Colonic mucosa (tissue), 4 donors: ENCODE data around the gene MUC5B. TPM values are rescaled to one million over a fixed set of nuclear protein-coding genes. Genes with fewer than 3 reads are reported as not detected.

Source experiments
- DNase-seq: peaks from one replicate; pipeline ENCODE4 v3.0.0-alpha.2; 2020
- H3K27ac ChIP-seq: fragments of 200-600 bp; one replicate; pipeline ENCODE4 v1.8.0; 2021
- H3K27me3 ChIP-seq: fragments of 200-600 bp; one replicate; pipeline ENCODE4 v1.8.0; 2021
- H3K36me3 ChIP-seq: fragments of 200-600 bp; one replicate; pipeline ENCODE4 v1.8.0; 2021
- H3K4me1 ChIP-seq: fragments of 200-600 bp; one replicate; pipeline ENCODE4 v1.8.0; 2021; ENCODE audit warnings: mild to moderate bottlenecking
- H3K4me3 ChIP-seq: fragments of 200-600 bp; one replicate; pipeline ENCODE4 v1.8.0; 2021
- H3K9ac ChIP-seq, 2 donors: one replicate each; pipeline ENCODE4 v1.7.0; 2013; ENCODE audit warnings: control low read depth in 2 of 2, low read depth in 2 of 2, low read length in 2 of 2
- H3K9me3 ChIP-seq: fragments of 200-600 bp; one replicate; pipeline ENCODE4 v1.8.0; 2021
- intact Hi-C: fragments of 100-400 bp; cut with DNase I; formaldehyde crosslinking; loops from one replicate; pipeline ENCODE4 v1.14.1; 2022
- total RNA-seq, 2 donors: library from RNA; stranded (reverse); fragmentation: NEBNext Ultra II Directional in 1 of 2; extraction: Animal tissue kit (Norgen Biotek cat#: 25700) in 1 of 2; gene quantifications; one replicate each; pipeline ENCODE4 v1.2.1, GENCODE V29; 2021
- TF ChIP-seq, protein P1 (sequence below): fragments of 200-600 bp; IDR thresholded peaks from one replicate; pipeline ENCODE4 v1.8.0; 2022; ENCODE audit warnings: antibody characterized with exemption, mild to moderate bottlenecking
- donor health status: healthy.
- donor health status: DM: no; HTN: no; CAD: no.
- donor health status: DM: no; HTN: no; CAD: no.

The MUC5B gene
- total RNA-seq, 2 donors from 2014 or later, result 285 to 655 TPM

DNA sequence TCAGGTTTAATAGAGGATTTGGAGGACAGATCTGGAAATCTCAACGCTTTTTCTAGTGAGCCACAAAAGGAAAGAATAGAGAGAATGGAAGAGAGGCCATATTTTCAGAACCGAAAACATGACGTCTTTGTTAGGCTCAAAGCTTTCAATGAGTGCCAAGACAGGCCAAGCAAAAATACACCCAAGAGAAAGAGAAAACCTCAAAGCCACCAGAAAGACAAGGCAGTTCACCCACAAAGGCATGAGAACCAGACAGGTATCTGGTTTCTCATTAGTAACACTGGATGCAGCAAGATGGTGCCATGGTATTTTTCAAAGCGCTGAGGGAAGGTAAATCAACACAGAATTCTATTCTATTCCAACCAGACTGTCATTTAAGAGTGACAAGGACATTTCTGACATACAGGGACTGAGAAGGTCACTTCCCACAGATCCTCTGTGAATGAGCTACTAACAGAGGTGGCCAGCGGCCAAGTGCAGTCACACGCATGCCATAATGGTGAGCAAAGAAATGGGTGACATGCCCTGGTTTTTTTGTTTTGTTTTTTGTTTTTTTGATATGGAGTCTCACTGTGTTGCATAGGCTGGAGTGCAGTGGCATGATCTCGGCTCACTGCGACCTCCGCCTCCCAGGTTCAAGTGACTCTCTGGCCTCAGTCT, 44.7 kb downstream of the MUC5B start:
- Histone ChIP-seq H3K4me3 (no peak overlapping the region), H3K9me3 (no peaks in the 10 kb centered on the region), H3K27me3 (no peaks in the 10 kb centered on the region), H3K4me1 (peaks cover 3% of the 10 kb centered on the region), H3K36me3 (no peaks in the 10 kb centered on the region), H3K9ac (no peak overlapping the region), H3K27ac (no peak overlapping the region)
- intact Hi-C loops, result no loop called here
- DNase-seq, result no peak
- TF ChIP-seq, protein P1, sequence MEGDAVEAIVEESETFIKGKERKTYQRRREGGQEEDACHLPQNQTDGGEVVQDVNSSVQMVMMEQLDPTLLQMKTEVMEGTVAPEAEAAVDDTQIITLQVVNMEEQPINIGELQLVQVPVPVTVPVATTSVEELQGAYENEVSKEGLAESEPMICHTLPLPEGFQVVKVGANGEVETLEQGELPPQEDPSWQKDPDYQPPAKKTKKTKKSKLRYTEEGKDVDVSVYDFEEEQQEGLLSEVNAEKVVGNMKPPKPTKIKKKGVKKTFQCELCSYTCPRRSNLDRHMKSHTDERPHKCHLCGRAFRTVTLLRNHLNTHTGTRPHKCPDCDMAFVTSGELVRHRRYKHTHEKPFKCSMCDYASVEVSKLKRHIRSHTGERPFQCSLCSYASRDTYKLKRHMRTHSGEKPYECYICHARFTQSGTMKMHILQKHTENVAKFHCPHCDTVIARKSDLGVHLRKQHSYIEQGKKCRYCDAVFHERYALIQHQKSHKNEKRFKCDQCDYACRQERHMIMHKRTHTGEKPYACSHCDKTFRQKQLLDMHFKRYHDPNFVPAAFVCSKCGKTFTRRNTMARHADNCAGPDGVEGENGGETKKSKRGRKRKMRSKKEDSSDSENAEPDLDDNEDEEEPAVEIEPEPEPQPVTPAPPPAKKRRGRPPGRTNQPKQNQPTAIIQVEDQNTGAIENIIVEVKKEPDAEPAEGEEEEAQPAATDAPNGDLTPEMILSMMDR, result no peak

DNA sequence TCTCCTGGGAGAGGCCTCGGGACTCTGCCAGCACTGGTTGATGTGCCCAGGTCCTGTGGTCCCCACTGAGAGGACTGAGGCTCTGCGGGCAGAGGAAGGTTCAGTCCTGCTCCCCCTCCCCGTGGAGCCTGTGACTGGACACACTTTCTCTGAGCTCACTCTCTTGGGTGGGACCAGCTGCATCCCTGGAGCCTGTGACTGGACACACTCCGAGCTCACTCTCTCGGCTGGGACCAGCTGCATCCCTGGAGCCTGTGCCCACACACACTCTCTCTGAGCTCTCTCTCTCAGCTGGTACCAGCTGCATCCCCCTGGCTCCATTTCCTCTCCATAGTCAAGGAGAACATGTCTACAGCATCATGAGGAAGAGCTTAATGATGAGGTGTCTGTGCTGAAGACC, 47.1 kb downstream of the MUC5B start:
- no peaks in the 10 kb centered on the region for H3K36me3 ChIP-seq
- no peak overlapping the region for H3K9ac ChIP-seq
- H3K4me3 ChIP-seq, result no peak overlapping the region
- no peaks in the 10 kb centered on the region for H3K9me3 ChIP-seq
- H3K27me3 ChIP-seq, result no peaks in the 10 kb centered on the region
- TF ChIP-seq, protein P1, result no peak
- no peak overlapping the region for H3K27ac ChIP-seq
- intact Hi-C loops, result no loop called here
- no peaks in the 10 kb centered on the region for H3K4me1 ChIP-seq
- DNase-seq, result no peak

DNA sequence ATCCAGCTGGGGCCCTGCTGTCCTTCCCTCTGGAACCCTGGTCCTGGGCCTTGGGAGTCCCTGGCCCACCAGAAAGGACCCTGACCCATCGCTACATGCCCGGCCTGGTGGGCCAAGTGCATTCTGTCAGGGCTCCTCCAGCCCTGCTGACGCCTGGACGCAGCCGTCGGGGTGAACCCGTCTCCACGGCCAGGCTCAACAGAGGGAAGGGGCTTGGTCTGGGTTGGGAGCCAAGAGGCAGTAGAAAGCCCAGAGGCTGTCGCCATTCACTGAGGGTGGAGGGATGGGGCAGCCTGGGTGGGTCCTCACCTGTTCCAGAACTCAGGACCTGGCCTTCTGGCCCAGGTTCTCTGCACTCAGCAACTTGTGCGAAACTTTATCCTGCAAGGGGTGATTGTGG, 47.6 kb downstream of the MUC5B start:
- Histone ChIP-seq H3K9me3 (no peaks in the 10 kb centered on the region), H3K36me3 (no peaks in the 10 kb centered on the region), H3K4me3 (no peak overlapping the region), H3K27ac (no peak overlapping the region), H3K27me3 (no peaks in the 10 kb centered on the region), H3K4me1 (no peaks in the 10 kb centered on the region), H3K9ac (no peak overlapping the region)
- intact Hi-C loops, result no loop called here
- TF ChIP-seq, protein P1, result no peak
- DNase-seq, result no peak

DNA sequence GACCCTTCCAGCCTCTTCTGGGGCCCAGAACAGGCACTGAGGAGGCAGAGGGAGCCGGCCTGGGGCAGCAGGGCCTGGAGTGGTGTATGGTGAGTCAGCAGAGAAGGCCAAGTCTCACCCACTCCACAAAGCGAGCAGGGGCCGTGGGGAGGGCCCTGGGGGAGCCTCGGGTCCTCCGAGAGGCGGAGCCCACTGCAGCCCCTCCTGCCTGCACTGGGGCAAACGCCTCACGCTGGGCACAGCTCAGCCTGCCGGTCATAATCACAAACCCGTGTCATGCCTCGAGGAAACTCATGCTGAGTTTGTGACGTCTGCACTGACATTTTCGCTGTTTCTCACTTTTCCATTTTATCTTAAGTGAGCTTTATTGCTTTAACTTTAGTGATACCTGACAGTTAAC, 48.1 kb downstream of the MUC5B start:
- Histone ChIP-seq H3K27ac (no peak overlapping the region), H3K27me3 (no peaks in the 10 kb centered on the region), H3K4me3 (no peak overlapping the region), H3K36me3 (no peaks in the 10 kb centered on the region), H3K9me3 (no peaks in the 10 kb centered on the region), H3K9ac (no peak overlapping the region), H3K4me1 (no peaks in the 10 kb centered on the region)
- intact Hi-C loops, result no loop called here
- TF ChIP-seq, protein P1, result no peak
- DNase-seq, result no peak

DNA sequence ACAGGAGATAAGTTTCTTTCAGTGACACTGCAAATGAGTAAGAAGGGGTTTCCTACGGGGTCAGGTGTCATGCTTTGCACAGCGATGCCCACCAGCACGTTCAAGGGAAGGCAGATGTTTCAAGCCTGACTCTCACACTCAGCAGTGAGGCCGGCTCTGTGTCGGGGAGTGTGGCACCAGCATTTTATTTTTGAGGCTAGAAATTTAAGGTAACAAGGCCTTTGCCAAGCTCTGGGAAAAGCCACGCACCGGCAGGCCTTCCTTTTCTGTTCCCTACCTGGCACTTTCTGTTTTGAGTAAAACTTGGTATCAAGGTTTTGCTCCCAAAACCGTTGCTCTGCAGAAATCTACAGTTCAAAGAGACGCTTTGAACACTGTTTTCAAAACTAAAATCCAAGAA, 48.5 kb downstream of the MUC5B start:
- Histone ChIP-seq H3K4me3 (no peak overlapping the region), H3K4me1 (no peaks in the 10 kb centered on the region), H3K9ac (no peak overlapping the region), H3K9me3 (no peaks in the 10 kb centered on the region), H3K27me3 (no peaks in the 10 kb centered on the region), H3K27ac (no peak overlapping the region), H3K36me3 (no peaks in the 10 kb centered on the region)
- TF ChIP-seq, protein P1, result no peak
- intact Hi-C loops, result no loop called here
- no peak for DNase-seq
